T-helper 22 cell (primary cell): ENCODE measurements around the gene FADS2.

ENCODE experiments used
- DNase-seq: peaks from one replicate; pipeline ENCODE4 v3.0.0-alpha.2; 2020; ENCODE audit warnings: low read depth

Gene FADS2

GRCh38 chr11:61827571-61828378 lies at the start of gene FADS2:
FADS2 (plus strand) TSS chr11:61828300; CDS start chr11:61828391, 91 bp downstream.
- DNase-seq: peak; percentile 79

DNA sequence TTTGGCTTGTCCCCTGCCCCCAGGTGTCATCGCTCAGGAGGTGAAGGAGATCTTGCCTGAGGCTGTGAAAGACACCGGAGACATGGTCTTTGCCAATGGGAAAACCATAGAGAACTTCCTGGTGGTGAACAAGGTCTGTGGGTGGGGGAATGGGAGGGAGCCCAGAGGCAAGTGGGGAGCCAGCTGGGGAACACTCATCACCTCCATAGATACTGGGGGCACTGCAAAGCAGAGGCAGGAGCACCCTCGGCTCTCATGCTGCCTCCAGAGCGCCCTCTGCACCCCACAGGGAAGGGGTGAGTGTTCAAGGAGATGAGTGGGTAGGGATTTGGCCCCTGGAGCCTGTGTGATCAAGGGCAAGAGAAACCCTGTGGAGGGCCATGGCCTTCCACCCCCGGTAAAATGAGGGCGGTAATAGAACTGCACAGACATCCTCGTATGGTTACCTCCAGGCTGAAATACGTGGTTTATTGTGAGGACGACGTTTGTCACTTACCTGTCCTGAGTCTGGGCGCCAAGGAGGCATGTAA lies 49.7 kb upstream of the FADS2 start:
- DNase-seq: no peak

DNA sequence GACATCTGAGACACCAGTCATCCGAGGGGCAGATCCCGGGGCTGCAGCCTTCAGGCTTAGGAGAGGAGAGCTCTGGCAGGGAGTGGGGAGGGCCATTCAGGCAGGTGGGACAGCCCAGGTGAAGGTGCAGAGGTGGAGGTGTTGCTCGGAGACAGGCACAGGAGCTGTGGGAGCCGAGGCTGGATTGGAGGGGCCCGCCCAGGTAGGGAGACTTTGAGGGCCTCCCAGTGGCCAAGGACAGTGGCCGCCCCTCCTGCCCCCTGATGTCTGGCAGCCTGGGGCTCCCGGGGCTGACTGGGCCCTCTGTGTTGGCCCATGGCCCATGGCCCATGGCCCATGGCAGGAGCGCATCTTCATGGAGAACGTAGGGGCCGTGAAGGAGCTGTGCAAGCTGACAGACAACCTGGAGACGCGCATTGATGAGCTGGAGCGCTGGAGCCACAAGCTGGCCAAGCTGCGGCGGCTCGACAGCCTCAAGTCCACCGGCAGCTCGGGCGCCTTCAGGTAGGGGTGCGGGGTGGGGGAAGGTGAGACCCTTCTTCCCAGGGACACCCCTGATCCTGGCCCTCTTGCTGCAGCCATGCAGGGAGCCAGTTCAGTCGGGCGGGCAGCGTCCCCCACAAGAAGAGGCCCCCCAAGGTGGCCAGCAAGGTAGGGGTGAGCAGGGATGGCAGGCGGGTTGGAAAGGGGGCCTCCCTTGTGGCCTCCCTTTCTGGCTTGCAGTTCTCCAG lies 49.0 kb upstream of the FADS2 start:
- no peak for DNase-seq

DNA sequence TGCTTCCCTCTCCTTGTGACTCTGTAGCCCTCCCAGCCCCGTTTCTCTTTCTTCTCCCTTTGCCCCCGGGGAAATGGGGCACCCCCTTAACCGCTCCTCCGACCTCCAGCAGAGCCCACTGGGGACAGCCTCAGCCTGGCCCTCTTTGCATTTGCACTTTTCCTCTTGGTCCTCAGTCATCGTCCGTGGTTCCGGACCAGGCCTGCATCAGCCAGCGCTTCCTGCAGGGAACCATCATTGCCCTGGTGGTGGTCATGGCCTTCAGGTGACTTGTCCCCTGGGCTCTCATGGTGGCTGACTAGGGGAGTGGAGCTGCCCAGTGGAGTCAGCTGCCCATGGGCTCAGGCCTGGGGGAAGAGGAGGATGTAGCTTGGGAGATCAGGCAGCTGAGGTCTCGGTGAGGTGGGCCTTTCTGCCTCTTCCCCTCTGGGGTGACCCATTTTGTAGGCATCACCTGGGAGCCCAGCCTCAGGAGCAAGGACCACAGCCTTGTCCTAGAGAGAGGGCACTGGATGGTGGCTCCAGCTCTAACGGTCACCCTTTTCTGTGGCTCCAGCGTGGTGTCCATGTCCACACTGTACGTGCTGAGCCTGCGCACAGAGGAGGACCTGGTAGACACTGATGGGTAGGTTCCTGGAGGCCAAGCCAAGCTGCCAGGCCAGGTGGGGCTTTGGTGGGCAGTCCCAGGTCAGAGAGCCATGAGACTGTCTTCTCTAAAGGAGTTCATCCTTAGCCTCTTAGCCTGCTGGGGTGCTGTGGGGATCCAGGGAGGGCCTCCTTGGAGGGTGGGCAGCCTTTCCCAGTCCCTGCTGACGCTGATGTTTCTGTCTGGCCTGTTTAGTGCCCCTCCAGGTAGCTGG lies 48.2 kb upstream of the FADS2 start:
- DNase-seq: no peak

DNA sequence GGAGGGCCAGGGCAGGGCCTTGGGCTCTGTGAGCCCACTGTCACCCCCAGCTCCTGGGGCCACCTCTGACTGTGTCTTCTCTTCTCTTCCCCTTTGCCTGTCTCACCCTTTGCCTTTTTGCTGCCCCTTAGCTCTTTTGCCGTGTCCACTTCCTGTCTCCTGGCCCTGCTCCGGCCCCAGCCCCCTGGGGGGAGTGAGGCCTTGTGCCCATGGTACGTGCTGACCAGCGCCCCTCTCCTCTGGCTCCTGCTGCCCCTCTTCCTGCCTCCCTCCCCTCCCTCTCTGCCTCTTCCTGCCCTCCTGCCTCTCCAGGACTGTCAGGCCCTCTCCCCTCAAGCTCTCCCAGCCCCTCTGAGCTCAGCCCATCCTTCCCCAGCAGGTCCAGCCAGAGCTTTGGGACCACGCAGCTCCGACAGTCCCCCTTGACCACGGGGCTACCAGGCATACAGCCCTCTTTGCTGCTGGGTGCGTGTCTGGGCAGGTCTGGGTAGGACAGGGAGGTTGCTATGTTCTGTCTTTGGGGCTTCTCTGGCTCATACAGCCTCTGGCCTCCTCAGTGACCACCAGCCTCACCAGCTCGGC lies 47.4 kb upstream of the FADS2 start:
- no peak for DNase-seq

- no peak for DNase-seq
Observed at GRCh38 chr11:61781585-61781984, 46.5 kb upstream of the FADS2 start.

DNA sequence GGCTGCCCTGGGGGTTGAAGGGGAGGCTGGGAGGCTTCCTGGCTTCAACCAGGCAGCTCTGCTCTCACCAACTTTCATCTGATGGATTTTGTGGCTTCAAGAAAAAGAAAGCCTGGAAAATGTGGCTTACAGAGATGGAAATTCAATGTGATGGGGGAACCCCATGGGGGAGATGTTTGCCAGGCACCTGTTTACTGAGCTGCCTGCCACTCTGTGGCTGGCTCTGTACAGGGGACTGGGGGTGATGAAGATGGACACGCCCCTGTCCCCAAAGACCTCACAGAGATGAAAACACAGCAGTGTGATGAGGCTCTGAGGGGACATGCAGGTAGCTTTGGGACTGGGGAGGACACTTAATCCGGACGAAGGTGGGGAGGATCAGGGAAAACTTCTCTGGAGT lies 45.8 kb upstream of the FADS2 start:
- no peak for DNase-seq

DNA sequence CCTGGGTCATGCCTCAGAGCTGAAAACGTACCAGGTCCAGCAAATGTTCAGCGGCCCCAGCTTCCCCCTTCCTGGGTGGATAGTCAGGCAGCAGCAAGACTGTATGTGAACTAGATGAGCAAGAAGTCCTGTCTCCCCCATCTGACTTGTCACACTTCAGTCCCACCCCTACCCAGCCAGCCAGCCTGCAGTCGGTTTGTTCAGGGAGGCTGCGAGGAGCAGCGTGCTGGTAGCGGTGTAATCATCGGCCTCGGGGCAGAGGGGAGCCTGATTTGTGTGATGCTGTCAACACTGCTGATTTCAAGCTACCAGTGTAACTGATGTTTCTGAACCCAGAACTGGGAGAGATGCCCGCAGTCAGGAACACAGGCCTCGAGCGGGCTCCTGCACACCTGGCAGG lies 45.3 kb upstream of the FADS2 start:
- DNase-seq: no peak

DNA sequence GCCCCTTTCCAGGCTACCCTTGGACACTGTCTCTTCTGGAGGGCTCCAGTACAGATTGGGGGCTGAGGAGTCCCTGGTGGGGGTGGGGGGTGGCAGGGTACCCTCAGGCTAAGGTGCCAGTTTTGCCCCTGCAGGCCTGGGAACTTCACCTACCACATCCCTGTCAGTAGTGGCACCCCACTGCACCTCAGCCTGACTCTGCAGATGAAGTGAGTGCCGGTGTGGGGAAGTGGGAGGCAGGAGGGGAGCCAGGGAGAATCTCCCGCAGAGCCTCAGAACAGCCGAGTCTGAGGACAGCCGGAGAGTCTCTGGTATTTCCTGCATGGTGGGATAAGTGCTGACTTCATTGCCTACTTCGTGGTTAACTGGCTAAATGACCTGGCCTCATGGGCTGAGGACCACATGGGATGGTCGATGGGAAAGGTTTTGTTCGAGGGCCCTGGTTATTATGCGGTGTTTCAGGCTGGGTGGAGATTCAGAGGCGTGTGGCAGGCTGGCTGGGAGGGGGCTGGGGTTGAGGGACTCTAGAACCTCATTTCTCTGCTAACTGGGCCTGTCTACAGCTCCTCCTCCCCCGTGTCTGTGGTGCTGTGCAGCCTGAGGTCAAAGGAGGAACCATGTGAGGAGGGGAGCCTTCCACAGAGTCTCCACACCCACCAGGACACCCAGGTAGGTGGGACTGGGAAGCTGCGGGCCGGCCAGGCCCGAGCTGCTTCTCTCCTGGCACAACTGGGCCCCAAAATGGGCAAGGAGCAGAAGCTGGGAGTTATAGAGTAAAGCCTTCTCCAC lies 44.2 kb upstream of the FADS2 start:
- no peak for DNase-seq

GRCh38 chr11:61784506-61784805 lies 43.6 kb upstream of the FADS2 start:
- no peak for DNase-seq

GRCh38 chr11:61785837-61786402 lies 42.2 kb upstream of the FADS2 start:
- DNase-seq: no peak

- DNase-seq: no peak
Observed at GRCh38 chr11:61787928-61788491, 40.1 kb upstream of the FADS2 start.

DNA sequence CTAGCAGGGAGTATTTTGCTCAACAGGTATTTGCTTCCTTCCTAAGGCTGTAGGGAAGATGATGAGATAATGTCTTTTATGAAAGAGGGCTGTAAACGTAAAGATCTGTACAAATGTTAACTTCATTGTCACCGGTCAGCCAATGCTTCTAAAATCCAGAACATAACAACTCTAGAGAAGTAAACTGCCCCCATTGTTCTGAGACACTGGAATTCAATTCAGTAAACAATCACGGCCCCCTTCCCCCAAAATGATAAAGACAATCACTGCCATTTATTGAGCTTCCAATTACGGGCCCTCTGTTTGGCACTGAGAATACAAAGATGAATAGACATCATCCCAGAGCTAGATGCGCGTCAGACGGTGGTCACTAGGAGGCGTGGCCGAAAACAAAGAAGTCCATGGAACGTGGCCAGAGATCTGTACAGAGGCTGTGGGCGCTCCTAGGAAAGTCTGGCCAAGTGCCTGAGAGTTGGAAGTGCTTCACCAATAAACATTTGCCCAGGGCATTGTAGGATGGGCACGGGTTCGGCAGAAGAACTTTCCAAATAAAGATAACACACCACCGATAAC lies 36.3 kb upstream of the FADS2 start:
- no peak for DNase-seq

DNA sequence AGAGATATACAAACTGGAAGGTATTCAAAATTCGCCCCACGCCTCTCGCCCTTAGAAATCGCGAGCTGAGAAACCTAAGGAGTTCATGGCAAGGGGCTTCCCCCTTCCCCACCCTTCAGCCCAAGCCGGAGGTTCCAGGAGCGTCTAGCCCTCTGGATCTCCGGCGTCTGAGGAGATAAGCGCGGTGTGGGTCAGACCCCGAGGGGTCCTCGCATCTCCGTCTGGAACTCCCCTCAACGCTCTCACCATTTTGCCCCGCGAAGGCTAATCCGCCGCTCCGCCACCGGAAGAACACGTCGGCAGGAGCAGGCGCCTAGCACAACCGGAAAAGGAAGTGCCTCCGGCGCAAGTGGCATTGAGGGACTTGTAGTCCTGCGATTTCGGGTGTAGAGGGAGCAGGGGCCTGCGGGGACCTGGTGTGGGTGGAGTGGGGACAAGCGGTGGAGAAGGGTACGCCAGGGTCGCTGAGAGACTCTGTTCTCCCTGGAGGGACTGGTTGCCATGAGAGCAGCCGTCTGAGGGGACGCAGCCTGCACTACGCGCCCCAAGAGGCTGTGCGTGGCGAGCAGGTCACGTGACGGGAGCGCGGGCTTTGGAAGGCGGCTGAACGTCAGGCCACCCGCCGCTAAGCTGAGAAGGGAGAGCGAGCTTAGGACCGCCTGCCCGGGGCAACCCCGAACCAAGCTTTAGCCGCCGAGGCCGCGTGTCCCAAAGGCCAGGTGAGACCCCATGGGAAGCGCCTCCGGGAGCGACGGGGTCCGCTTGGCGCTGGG lies 35.6 kb upstream of the FADS2 start, which contains the start of the genes FEN1 and TMEM258:
Gene FEN1 (plus strand): TSS at position 602 of the 773 bp plus-strand sequence. CDS start 2,451 bp downstream, outside the sequence.
Gene TMEM258 (minus strand): TSS at position 290 of the 773 bp plus-strand sequence. CDS start 41 bp downstream, at position 249.
- peak; percentile 79 for DNase-seq

- DNase-seq: no peak
Observed at GRCh38 chr11:61793083-61793828, 34.8 kb upstream of the FADS2 start.

DNA sequence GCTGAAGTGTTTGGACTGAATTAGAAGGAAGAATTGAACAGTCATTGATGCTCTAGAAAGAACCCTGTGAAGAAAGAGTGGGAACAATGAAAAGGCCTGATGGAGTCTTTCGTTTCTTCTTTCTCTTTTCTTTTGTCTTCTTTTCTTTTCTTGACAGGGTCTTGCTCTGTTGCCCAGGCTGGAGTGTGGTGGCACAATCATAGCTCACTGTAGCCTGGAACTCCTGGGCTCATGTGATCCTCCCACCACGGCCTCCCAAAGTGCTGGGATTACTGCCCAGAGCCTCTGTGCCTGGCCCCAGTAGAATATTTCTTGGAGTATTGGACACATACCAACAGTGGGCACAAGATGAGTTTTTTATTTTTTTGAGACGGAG lies 34.3 kb upstream of the FADS2 start:
- no peak for DNase-seq

DNA sequence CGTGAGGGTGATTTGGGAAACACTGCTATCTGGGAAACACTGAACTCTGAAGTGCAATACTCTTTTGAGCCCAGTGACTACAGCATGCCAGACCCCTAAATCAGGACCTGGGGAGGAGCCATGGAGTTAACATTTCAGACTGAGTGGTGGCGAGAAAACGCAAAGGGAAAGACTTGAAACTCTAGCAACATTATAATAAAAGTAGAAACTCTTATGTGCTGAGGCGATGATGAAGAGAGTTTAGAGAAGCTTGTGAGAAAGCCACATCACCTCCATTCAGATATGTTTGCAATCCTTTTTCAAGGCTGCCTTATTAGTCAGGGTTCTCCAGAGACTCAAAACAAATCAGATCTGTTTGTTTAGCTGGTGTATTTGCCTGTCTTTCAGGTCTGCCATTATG lies 33.5 kb upstream of the FADS2 start:
- DNase-seq: no peak

DNA sequence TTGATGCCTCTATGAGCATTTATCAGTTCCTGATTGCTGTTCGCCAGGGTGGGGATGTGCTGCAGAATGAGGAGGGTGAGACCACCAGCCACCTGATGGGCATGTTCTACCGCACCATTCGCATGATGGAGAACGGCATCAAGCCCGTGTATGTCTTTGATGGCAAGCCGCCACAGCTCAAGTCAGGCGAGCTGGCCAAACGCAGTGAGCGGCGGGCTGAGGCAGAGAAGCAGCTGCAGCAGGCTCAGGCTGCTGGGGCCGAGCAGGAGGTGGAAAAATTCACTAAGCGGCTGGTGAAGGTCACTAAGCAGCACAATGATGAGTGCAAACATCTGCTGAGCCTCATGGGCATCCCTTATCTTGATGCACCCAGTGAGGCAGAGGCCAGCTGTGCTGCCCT lies 32.6 kb upstream of the FADS2 start:
- no peak for DNase-seq
